Loucy (cell line): ENCODE data around the gene JPH2.
"Not testable (repeated sequence)": the region's sequence is repeated elsewhere in the genome, so short reads cannot be mapped to it uniquely, and the experiment has no call there.

ENCODE experiments used
- EZH2phosphoT487 ChIP-seq: fragments of 200-600 bp; IDR thresholded peaks from 2 replicates; pipeline ENCODE4 v1.6.1; 2018; ENCODE audit warnings: antibody characterized with exemption, mild to moderate bottlenecking, moderate library complexity, borderline replicate concordance
- TF ChIP-seq, protein P1 (sequence below): fragments of 200-600 bp; sonication (generic); conservative IDR thresholded peaks from 2 replicates; pipeline ENCODE4 v1.5.1; 2014; ENCODE audit warnings: mild to moderate bottlenecking, antibody characterized with exemption, low read length

GRCh38 chr20:44129300-44129699, 57.7 kb downstream of the JPH2 start:
- TF ChIP-seq, protein P1, sequence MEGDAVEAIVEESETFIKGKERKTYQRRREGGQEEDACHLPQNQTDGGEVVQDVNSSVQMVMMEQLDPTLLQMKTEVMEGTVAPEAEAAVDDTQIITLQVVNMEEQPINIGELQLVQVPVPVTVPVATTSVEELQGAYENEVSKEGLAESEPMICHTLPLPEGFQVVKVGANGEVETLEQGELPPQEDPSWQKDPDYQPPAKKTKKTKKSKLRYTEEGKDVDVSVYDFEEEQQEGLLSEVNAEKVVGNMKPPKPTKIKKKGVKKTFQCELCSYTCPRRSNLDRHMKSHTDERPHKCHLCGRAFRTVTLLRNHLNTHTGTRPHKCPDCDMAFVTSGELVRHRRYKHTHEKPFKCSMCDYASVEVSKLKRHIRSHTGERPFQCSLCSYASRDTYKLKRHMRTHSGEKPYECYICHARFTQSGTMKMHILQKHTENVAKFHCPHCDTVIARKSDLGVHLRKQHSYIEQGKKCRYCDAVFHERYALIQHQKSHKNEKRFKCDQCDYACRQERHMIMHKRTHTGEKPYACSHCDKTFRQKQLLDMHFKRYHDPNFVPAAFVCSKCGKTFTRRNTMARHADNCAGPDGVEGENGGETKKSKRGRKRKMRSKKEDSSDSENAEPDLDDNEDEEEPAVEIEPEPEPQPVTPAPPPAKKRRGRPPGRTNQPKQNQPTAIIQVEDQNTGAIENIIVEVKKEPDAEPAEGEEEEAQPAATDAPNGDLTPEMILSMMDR: not testable (repeated sequence)
- TF ChIP-seq EZH2phosphoT487: not testable (repeated sequence)
